NCI-H1092 treated with DMSO at 0.1 percent for 48 hours (cell line): ENCODE results near the gene CUL3.

Source experiments
- DNase-seq: peaks from one replicate; lab custom pipeline; 2025; lab: John Stamatoyannopoulos, UW

The CUL3 gene

GRCh38 chr2:224426656-224427055 lies 158.5 kb downstream of the CUL3 start:
- DNase-seq, result no peak

GRCh38 chr2:224421065-224421464 lies 164.1 kb downstream of the CUL3 start:
- DNase-seq, result no peak
